Effector CD8-positive, alpha-beta T cell (primary cell): Measurements from ENCODE around the gene SERPINE1.
"Not testable (repeated sequence)": the region's sequence is repeated elsewhere in the genome, so short reads cannot be mapped to it uniquely, and the experiment has no call there.

ENCODE experiments used
- DNase-seq: peaks from one replicate; lab custom pipeline; 2025; lab: John Stamatoyannopoulos, UW

The SERPINE1 gene

DNA sequence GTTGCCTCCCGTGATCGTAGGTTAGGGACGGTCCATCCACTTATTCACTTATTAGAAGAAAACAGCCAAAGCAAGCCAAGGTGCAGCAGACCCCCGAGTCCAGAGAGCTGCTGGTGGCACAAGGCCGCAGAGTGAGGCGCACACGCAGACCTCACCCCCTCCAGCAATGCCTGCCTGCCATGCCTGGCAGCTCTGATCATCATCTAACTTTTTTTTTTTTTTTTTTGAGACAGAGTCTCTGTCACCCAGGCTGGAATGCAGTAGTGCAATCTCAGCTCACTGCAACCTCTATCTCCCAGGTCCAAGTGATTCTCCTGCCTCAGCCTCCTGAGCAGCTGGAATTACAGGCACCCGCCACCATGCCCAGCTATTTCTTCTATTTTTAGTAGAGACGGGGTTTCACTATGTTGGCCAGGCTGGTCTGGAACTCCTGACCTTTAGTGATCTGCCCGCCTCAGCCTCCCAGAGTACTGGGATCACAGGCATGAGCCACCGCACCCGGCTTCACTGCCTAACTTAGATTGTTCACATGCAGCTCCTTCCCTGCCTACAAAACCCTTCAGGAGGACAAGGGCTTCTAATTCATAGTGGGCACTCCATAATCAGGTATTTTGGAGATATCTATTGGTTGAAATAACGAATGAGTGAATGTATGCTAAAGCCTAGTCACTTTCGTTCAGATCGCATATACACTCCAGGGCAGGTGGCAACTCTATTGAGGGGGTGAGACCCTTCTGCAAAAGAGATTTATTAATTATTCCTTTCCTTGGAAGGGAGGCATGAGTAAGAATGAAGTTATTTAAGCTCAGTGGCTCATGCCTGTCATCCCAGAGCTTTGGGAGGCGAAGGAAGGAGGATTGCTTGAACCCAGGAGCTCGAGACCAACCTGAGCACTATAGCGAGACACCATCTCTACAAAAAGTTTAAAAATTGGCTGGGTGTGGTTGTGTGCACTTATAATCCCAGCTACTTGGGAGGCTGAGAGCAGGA is 25.8 kb upstream of the SERPINE1 start:
- DNase-seq, result no peak

DNA sequence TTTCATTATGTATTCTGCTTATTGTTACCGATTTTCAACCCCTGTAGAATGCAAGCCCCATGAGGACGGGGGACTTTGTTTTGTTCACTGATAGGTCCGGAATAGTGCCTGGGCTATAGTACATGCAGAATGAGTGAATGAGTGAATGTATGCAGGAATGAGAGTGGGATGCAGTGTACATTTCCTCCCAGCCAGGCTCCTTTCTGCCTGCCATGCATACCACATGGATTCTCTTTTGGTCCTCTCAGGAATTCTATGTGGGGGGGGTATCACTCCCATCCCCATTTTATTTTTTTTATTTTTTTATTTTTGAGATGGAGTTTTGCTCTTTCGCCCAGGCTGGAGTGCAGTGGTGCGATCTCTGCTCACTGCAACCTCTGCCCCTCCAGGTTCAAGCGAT is 24.9 kb upstream of the SERPINE1 start:
- DNase-seq, result no peak

DNA sequence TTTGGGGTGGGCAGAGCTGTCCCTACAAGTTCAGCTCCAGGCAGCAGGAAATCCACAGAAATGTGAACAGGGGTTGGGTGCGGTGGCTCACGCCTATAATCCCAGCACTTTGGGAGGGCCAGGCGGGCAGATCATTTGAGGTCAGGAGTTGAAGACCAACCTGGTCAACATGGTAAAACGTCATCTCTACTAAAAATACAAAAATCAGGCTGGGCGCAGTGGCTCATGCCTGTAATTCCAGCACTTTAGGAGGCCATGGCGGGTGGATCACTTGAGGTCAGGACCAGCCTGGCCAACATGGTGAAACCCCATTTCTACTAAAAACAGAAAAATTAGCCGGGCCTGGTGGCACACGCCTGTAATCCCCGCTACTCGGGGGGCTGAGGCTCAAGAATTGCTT is 23.2 kb upstream of the SERPINE1 start:
- DNase-seq, result not testable (repeated sequence)

DNA sequence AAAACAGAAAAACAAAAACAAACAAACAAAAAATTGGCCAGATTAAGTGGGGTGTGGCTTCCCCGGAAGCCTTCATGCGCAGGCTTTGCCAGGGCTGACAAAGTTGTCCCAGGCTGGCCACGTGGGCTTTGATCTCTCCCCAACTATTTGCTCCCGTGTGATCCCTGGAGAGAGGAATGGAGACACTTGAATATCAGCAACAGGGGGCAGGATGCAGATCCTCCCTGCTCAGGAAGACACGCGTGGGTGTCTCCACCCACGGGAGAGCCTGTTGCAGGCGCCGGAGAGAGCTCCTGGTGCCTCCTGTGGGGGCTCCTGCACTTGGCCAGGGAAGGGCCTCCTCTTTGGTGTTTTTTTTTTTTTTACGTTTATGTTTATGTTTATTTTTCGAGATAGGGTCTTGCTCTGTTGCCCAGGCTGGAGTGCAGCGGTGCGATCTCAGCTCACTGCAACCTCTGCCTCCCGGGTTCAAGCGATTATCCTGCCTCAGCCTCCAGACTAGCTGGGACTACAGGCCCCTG is 22.7 kb upstream of the SERPINE1 start:
- DNase-seq, result no peak

DNA sequence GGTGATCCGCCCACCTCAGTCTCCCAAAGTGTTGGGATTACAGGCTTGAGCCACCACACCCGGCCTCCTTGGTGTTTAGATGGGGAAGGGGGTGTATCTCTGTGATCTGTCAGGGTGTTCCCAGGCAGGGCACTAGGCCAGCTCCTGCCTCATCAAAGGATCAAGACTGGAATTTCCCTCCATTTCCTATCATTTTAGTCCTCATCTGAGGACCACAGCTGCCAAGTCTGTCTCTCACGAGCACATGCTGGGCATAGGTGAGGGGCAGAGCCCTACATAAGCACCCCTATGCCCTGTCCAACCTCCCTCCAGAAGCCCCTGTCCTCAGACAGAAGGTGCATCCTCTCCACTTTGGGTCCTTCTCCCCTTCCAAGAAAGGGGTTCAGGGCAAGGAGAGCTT is 22.1 kb upstream of the SERPINE1 start:
- DNase-seq, result no peak

DNA sequence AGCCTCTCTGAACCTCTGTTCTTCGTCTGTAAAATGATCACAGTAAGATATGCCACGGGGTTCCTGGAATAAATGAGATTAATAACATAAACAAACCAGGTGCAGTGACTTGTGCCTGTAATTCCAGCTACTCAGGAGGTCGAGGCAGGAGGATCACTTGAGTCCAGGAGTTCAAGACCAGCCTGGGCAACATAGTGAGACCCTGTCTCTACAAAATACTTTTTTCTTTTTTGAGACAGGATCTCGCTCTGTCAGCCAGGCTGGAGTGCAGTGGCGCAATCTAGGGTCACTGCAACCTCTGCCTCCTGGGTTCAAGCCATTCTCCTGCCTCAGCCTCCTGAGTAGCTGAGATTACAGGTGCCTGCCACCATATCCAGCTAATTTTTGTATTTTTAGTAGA is 21.7 kb upstream of the SERPINE1 start:
- DNase-seq, result not testable (repeated sequence)

DNA sequence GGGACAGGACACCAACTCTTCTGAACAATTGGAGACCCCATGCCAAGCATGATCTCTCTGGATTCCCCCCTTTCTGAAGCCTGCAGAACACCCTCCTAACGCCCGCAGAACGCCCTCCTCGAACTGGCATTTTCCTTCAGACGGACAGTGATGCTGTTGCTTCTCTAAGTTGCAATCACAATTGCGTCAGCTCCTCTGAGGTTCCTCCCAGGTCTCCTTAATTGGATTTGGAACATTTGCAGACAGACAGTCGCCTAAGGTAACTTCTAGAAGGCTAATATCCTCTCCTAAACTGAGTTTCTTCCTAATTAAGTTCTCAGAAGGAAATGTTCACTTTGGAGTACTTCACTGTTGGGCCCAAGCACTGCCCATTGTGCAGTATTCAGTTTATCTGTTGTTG is 20.5 kb upstream of the SERPINE1 start:
- DNase-seq, result no peak

DNA sequence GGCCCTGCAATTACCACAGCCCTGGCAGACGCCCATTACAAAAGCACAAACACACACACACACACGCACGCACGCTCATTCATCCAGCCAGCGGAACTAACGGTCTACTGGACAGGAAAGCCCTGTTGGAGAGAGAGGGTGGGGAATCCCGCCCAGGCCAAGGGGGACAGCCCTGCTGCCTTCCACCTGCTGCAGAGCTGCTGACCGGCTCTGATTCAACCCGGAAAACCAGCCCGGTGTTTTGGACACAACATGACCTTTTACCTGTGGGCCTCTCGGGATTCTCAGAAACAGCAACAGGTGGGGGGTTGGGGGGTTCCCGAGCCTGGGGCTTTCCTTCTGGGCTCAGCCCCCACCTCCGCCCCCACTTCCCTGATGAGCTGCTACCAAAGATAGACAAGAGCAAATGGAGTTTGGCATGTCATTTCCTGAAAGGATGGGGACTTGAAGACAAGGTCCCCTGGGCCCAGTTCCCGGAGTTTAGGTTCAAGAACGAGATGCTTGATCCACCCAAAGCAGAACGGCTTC is 18.5 kb upstream of the SERPINE1 start:
- no peak for DNase-seq

DNA sequence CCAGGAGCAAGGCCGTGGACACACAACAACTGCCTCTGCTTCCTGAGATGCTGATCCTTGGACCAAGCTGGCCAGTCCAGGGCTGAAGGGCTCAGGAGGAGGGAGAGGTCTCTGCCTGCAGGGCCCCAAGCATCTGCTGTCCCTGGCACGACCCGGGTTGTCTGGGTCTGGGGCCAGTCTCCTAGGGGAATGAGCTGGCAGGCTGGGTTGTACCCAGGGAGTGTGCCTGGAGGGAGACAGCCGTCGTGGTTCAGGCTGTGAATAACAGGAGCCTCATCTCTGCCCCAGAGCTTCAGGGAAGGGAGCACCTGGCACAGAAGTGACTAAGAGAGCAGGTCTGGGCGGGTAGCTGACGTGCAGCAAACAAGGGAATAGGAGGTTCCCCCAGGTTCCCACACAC is 17.9 kb upstream of the SERPINE1 start:
- no peak for DNase-seq

DNA sequence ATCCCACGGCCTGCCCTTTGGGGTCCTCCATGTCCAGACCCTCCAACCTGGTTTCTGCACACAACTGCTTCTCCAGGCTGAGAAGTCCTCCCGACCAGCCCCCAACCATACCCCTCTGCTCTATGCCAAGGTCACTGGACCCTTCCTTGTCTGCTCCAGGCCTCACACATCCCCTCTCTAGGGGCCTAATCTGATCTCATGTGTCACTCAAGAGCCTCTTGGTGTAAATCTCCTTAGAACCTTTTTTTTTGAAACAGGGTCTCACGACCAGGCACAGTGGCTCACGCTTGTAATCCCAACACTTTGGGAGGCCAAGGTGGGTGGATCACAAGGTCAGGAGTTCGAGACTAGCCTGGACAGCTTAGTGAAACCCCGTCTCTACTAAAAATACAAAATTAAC is 17.5 kb upstream of the SERPINE1 start:
- no peak for DNase-seq

DNA sequence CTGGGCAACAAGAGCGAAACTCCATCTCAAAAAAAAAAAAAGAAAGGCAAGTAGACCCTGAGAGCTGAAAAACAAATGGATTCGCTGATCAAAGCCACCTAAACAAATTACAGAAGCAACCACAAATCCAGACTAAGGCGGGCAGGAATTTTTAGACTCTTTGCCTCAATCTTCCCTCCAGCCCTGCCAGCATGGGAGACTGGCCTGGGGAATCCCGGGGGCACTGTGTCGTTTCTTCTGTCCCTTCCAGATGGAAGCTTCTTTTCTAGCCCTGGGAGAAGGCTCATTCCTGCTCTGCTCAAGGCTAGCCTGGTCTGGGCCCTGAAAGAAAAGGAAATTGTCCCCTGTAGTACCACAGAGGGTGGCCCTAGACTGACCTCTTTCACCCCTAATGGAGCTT is 15.6 kb upstream of the SERPINE1 start:
- DNase-seq, result no peak

DNA sequence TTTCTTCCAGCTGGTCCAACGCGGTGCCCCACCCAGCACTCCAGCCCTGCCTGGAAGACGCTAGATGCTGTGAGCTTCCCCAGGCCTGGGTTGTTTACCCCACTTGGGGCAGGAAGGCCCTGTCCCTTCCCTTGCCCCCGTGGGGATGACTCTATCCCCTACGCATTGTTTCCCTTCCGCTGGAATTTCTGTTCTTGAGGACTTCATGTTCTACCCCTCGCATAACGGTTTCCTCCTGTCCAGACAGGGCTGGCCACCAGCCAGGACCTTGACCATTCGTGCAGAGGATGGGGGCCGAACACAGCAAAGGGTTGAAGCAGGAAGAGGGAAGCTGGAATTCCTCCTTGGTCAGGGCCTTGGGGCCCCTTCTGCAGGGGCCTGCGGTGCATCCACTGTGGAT is 14.7 kb upstream of the SERPINE1 start:
- DNase-seq, result no peak

DNA sequence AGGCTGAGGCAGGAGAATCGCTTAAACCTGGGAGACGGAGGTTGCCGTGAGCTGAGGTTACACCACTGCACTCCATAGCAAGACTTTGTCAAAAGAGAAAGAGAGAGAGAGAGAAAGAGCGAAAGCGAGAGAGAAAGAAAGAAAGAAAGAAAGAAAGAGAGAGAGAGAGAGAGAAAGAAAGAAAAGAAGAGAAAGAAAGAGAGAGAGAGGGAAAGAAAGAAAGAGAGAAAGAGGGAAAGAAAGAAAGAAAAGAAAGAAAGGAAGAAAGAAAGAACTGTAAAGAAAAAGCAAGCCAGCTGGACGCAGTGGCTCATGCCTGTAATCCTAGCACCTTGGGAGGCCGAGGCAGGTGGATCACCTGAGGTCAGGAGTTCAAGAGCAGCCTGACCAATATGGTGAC is 13.8 kb upstream of the SERPINE1 start:
- DNase-seq, result not testable (repeated sequence)

DNA sequence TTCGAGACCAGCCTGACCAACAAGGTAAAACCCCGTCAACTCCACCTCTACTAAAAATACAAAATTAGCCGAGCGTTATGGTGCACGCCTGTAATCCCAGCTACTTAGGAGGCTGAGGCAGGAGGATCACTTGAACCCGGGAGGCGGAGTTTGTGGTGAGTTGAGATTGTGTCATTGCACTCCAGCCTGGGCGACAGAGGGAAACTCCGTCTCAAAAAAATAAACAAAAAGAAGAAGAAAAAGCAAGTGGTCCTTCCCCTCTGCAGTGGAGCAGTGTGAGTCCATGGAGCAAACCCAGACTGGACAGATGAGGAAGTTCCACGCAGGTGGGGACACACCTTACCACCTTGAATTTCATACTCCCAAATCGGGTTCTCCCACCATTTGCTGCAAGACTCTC is 13.1 kb upstream of the SERPINE1 start:
- DNase-seq, result no peak

DNA sequence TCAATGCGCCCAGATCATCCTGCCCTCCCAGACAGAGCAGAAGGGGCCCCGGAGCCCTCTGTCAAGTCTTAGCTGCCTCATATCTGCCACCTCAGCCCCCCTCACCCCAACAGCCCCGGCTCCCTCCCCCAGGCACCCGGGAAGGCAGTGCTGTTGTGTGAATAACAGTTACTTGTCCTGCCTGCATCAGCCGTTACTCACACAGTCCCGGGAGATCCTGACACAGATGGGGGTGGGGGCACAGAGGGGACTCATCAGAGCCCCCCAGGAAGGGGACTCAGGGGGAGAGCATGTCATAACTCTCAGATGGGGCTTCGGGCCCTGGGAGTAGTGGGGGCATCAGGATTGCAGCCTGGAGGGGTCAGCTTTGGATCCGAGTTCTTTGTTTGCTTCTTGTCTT is 12.4 kb upstream of the SERPINE1 start:
- DNase-seq, result no peak

DNA sequence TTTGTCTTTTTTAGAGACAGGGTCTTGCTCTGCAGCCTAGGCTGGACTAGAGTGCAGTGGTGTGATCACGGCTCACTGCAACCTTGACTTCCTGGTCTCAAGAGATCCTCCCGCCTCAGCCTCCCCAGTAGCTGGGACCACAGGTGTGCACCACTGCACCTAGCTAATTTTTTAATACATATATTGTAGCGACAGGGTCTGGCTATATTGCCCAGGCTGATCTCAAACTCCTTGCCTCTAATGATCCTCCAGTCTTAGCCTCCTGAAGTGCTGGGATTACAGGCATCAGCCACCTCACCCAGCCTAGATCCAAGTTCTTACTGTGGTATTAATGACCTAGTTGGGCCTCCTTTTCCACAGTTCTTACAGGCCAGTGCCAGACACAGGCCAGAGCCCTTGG is 11.7 kb upstream of the SERPINE1 start:
- no peak for DNase-seq

DNA sequence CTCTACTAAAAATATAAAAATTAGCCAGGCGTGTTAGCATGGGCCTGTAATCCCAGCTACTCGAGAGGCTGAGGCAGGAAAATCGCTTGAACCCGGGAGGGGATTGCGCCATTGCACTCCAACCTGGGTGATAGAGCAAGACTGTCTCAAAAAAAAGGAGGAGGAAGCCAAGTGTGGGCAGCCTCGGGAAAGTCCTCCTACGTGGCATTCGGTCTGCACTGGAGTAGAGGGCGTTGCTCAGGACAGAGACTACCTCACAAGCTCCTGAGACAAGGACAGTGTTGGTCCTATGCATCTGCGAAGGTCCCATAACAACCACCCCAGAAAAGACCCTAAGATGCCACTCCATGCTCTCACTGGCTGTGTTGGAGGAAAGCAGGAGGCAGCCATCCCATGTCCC is 10.0 kb upstream of the SERPINE1 start:
- no peak for DNase-seq

DNA sequence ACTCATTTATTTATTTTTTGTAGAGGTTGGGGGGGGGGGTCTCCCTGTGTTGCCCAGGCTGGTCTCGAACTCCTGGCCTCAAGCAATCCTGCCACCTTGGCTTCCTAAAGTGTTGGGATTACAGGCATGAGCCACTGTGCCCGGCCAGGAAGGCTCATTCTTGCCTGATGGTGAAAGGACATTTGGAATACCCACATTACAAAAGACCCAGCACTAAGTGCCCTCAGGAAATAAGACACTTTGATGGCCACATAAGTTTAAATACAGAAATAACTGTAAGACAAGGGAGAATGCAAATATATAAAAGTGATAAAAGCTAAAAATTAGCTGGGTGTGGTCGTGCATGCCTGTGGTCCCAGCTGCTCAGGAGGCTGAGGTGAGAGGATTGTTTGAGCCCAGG is 8.0 kb upstream of the SERPINE1 start:
- no peak for DNase-seq

DNA sequence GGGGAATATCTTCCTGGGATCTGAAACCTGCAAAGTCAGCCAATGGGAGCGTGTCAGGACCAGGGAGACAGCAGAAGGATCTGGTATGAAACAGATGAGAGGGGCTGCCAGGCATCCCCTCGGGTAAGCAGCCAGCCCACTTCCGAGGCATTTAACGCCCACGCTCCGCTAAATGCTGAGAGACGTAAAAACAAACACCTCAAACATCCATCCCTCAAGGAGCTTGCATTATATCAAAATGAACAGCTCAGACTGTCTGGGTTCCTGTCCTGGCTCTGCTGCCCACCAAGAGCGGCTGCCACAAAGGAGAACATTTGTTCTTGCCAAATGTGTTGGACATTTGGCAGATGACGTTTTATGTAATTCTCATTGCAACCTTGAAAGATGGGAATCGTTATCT is 7.0 kb upstream of the SERPINE1 start:
- DNase-seq, result no peak

DNA sequence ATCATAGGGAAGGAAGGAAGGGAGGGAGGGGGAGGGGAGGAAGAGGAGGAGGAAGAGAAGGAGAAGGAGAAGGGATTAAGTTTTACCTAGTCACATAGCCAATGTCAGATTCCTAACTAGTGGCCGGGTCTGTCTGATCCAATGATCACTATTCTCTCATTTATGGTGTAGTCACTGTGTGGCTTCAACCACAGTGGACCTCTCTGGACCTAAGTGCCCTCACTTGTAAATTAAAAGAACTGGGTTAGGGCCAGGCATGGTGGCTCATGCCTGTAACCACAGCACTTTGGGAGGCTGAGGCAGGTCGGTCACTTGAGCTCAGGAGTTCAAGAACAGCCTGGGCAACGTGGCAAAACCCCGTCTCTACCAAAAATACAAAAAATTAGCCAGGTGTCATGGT is 6.6 kb upstream of the SERPINE1 start:
- no peak for DNase-seq

DNA sequence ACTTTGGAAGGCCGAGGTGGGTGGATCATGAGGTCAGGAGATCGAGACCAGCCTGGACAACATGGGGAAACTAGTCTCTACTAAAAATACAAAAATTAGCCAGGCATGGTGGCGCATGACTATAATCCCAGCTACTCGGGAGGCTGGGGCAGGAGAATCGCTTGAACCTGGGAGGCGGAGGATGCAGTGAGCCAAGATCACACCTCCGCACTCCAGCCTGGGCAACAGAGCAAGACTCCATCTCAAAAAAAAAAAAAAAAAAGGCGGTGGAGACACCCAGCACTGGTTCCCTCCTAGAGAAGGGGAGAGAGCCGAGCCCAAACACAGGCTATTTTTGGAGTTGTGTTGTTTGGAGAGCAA is 5.3 kb upstream of the SERPINE1 start:
- DNase-seq, result not testable (repeated sequence)

DNA sequence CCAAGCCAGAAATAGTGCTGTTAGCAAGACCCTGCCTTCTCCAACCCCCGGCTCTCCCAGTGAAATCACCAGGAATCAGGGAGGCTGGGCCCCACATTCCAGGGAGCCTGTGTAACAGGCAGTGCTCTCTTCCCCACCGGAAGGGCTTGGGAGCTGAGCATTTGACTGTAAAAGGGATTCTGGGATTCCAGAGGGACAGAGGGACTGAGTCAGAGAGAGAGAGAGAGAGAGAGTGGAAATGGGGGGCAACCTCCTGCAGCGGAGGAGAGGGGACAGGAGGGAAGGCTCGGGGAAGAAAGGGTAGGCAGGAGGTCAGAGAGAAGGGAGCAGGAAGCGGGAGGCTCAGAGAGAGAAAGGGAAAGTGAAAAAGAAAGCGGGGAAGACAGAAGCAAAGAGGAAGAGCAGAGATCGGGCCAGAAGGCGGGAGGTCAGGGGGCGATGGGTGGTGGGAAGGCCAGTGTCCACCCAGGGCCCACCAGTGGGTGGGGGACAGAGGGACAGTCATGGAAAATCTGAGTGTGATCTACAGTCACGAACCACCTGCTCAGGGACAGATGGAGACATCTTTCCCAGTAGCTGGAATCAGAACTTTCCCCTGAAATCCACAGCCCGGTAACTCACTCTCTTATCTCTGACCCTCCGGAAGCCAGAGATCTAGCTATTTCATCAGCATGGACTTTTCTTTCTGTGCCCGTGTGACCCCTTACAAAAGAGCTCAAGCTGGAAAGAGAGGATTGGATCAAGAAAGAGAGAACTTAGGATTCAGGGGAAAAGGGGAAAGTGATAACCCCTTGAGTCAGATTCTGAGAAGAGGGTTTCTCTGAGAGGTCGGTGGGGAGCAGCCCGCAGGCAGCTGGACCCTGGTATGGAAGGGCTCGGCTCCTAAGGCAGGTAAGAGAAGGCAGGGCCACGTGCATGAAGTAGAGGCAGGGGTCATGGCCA is 4.6 kb upstream of the SERPINE1 start:
- DNase-seq, result no peak
